T-helper 2 cell (primary cell): ENCODE measurements around the gene NOS1AP.
A peak's percentile ranks its signal among the peaks of the same experiment; 100 is the strongest.

Source experiments
- DNase-seq, 5 experiments: peaks; one replicate each; pipeline versions ENCODE4 v3.0.0 to v3.0.0-alpha.2; 2012 to 2022

NOS1AP gene

DNA sequence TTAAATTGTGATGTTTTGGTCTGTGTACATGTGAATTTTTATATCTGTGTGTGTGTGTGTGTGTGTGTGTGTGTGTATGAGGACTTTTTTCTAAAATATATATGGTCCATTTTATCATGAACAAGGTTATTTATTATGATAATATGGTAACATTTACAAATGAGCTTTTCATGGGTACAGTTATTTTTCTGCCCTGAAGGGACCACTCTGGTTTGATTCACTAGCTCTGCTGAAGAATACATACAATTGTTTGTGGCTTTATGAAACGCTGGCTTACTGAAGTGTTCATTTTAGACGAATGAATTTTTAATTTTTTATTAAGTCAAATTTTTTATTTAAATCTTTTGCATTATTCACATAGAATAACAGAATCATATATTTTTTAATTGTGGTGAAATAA, 235.2 kb downstream of the NOS1AP start:
- no peak for DNase-seq

DNA sequence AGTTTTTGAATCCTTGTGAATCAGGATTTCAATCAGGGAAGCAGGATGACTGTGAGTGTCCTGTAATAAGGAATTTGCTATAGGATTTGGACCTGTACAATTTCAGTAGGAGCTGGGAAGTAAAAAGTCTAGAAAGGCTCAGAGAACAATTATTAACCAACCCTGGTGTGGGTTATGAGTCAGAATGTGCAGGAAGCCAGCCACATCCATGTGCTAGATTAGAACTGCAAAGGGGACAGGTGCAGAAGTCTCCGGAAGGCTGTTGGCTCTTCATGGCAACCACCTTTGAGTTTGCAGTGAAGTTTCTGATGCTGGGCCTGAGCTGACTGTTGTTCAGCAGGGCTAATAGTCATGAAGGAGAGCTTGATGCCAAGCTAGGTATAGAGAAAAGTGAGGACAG, 236.5 kb downstream of the NOS1AP start:
- no peak for DNase-seq

DNA sequence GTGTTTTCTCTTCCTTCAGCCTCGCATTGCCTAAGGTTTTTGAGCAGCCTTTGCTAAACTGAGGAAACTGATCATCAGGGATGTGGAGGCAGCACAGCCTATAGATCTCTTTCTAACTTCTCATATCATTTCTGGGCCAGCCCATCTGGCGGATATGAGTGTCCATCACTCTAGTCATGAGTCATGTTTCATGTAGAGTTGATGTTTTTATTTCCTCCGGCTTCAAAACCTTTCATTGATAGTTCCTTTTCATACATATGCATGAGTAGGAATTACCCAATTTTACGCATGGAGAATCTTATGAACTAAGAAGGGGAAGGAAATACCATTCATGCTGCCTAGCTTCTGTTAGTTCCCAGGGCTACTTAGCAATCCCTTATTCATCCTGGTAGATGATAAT, 240.8 kb downstream of the NOS1AP start:
- DNase-seq = no peak

DNA sequence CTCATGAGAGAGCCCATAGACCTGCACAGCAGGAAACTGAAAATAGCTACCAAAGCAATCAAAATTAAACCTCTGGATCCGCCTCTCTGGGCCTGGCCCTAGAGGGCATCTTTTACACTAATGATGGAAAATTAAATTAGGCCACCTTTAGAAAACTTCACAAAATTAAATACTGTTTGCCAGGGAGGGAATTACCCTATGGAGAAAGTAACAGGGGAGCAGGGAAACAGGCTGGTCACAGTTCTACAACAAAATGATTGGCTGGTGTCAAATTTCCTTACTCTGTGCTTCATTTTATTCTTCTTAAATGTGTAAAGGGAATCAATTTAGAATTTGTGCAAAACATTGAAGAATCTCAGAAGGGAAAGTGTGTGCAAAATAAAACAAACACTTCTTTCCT, 244.7 kb downstream of the NOS1AP start:
- no peak for DNase-seq

DNA sequence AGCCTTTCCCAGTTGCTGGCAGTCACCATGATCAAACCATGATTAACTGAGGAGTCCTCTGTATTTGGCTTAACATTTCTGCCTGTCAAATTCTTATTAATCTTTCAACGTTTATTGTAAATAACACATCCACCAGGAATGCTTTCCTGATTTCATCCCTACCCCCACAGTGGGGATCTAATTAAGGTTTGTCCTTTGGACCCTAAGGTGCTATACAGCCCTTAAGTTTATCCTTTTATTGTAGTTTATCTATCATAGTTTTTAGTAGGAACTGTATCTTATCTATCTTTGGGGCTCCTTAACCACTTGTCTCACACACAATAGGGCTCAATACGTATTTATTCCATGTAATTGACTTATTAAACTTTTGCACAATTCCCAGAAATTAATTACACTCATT, 246.2 kb downstream of the NOS1AP start:
- no peak for DNase-seq

DNA sequence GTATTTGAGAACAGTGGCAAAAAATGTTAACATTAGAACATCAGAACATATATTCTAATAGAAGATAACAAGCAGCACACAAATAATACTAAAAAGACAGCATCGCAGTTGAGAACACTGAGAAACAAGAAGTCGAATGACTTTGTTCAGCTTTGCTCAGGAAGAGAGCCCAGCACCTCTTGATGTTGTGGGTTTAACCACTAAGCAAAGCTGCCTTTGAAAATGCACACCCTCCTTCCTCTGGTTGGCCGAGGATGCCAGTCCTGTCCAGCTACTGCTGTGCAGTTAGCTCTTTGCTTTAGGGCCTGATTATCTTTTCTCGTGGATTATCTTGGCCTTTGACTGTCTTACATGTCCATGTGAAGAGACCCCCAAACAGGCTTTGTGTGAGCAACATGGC, 246.7 kb downstream of the NOS1AP start:
- DNase-seq = peak in 1 of 5 experiments; percentile 46

DNA sequence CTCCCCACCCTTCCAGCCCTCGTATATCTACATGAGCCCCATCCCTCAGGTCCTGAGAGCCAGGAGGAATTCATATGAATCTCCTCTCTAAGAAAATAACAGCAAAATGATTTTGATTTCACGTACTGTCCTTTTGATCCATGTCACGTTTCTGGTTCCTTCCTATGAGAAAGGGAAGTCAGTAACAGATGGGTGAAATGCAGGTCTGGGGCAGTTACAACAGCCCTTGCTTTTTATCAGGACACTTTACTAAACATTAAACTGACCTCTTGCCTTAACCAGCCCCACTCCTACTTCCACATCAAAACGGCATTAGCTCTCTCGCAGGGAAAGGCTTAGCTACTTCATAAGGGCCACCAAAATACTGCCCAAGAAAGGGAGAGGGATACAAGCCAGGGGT, 248.1 kb downstream of the NOS1AP start:
- no peak for DNase-seq

DNA sequence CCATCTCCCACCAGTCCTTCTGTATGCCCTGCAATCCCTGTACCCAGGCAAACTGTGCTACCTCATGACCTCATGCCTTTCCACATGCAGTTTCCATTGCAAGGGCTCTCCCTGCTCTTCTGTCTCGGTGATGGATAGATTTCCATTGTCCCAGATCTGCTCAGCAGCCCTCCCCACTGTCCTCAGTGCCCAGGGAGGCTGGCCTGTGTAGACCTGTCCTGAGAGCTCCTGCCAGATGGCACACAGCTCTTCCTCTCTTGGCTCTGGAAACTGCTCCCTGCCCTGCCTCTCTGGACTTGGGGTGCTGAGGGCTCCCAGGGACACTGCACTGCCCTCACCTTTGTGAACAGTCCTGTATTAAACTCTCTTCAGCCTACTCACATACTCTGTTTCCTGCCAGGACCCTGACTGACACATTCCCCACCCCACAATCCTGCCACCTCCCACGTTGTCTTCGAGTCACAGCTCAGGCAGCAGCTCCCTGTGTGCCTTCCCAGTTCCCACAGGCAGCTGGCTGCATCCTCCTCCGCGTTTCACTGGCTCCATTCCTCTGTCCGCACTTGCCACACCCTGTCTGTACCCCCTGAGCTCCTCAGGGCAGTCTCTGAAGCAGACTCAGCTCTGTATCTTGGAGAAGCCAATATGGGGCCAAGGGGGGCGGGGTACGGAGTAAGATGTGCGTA, 250.1 kb downstream of the NOS1AP start:
- DNase-seq = no peak

DNA sequence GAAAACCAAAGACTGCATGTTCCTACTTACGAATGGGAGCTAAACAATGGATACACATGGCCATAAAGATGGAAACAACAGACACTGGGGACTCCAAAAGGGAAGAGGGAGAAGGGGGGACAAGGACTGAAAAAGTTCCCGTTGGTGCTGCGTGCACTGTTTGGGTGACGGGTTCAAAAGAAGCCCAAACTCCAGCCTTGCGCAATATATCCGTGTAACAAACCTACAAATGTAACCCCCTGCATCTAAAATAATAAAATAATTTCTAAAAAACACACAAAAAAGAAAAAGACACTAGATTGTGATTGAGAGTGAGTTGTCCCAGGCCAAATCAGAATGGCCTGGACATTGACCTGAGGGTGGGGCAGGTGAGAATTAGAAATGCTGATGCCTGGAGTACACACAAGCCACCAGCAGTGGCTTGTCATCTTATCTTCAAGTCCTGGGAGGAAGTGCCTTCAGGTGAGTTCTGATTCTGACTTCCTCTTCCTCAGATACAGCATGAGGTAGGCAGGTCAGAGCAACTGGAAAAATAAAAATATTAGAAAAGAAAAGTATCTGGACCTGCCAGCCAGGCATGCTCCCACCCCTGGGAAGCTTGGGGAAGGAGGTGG, 252.4 kb downstream of the NOS1AP start:
- no peak for DNase-seq

DNA sequence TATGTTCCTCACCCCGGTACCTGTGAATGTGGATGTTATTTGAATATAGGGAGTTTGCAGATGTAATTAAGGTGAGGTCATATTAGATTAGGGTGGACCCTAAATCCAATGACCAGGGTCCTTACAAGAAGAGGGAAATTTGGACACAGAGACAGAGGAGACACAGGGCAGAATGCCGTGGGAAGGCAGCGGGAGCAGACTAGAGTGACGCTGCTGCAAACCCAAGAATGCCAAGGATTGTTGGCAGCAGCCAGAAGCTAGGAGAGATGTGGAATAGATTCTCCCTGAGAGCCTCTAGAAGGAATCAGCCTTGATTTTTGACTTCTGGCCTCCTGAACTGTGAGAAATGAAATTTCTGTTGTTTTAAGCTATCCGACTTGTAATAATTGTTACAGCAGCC, 253.5 kb downstream of the NOS1AP start:
- DNase-seq = no peak

DNA sequence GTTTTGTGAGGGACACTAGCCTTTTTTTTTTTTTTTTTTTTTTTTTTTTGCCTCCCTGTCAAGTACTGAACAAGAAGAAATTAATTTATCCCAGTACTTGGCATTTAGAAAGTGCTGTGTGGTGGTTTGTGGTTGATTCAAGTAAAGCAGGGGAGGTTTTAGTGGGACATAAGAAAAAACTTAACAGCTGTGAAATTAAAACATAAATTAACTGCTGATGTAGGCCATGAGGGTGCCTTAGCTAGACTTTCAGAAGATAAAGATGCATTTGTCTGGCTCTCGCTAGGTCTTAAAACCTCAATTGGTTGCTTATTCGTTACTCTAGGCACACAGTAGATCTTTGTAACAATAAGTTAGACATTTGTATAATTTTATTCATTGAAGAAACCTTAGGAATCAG, 254.9 kb downstream of the NOS1AP start:
- DNase-seq = no peak

DNA sequence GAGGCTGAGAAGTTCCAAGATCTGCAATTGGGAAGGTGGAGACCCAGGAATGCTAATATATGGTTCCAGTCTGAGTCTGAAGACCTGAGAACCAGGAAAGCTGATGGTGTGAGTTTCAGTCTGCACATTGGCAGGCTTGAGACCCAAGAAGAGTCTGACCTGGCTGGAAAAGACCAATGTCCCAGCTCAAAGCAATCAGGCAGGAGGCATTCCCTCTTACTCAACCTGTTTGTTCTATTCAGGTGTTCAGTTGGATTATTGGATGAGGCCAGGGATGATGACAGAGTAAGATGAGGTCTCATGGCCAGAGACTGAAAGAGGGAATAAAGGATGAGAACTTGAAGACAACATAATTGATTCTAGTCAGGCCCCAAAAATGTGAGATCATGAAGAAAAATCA, 257.1 kb downstream of the NOS1AP start:
- no peak for DNase-seq

DNA sequence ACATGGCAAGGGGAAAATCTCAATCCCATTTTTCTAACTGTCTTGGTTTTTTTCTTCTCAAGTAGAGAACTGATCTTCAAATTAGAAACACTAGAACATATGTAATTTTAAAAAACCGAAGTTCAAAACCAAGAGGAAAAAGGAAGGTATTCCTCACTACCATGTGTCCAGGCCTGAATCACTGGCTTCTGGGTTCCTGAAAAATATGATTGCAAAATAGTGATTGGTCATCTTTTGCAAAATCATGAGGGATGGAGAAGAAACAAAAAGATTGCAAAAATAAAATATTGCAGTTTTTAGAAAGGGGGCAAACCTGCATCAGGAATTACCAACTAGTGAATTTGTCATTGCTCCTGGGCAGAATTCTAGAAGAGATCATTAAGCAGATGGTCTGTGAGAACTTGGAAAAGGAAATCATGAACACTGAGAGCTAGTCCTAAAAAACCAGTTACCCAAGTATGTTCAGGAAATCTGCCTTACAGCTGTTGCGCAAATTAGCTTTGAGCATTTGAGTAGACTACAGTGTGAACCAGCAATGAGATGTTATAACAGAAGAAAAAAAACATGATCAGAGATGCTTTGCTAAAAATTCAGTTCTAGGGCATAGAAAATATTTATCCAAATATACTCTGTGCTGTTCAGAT, 257.8 kb downstream of the NOS1AP start:
- DNase-seq = no peak

DNA sequence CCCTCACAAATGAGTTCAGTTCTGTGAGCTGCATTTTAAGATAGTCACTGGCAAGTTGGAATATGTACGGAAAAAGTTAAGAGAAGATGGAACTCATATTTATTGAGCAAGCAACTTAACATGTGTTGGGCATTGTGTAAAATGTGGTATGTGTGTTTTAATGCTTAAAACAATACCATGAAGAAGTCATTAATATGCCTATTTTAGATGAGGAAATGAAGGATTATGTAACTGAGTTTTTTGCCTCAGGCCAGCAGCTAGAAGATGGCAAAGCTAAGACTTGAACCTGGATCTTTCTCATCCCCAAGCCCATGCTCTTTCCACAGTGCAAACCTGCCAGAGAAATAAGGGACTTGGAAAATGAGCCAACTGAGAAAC, 258.3 kb downstream of the NOS1AP start:
- no peak for DNase-seq

DNA sequence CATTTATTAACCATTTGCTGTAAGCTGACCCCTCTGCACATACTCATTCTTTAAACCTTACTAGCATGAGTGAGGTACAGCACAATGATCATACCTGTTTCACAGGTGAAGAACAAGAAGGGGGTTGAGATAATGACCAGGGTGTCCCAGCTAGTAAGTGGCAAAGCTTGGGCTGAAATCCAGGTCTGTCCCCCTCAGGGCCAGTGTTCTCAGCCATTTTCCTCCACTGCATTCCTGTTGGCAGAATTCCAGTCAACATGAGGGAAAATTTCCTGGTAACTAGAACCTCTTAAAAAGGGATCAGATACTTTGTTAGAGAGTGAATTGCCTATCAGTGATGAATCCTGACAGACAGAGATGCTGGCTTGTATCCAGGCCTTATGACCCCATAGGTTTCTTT, 259.0 kb downstream of the NOS1AP start:
- no peak for DNase-seq

DNA sequence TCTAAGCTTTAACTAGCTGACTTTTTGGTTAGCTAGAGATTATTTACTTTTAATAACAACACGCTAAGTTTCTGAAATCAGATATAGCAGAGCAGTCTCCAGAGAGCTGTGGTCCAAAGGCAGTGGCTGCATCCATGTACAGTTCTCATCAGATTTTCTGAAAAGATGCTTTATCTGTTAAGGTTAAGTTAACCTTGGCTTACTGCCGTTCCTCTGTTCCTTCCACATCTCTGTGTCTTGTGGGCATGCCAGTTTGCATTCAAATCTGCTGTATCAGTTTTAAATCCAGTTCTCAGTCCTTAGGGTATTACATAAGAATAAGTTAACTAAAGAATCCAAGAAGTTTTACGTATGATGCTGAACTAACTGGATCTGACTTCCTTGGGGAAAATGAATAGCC, 260.3 kb downstream of the NOS1AP start:
- no peak for DNase-seq

DNA sequence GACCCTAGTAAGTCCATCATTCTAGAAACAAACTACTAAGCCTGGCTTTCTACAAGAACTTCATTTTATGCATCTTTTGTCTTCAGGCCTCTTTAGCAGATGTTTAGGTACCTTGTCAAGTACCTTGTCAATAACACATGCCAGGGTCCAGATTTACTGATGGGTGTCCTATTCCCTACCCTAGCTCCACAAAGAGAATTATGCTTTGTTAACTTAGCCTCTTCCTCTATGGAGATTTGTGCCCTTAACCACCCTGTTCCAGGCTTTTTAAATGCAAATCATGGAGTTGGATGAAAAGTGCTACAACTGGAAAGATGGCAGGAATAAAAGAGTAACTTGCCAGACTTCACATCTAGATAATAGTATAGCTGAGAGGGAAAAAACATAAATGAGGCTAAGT, 264.5 kb downstream of the NOS1AP start:
- DNase-seq = no peak

DNA sequence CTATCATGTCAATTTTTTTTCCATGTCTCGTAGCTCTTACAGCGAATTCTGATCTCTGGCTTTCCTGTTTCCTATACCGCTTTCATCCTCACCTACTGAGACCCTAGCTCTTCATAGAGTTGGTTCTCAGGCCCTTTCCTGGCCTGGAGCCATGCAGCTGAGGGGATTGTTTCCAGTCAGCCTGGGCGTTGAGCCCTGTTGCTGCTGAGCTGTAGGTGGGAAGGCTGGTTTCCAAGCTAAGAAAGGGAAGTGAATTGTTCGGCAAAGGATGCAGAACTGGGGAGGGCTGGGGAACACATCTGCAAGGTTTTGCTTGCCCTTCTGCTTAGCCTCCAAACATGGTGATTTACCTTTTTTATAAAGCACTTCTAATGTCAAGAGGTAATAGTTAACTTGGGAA, 265.6 kb downstream of the NOS1AP start:
- DNase-seq = no peak

DNA sequence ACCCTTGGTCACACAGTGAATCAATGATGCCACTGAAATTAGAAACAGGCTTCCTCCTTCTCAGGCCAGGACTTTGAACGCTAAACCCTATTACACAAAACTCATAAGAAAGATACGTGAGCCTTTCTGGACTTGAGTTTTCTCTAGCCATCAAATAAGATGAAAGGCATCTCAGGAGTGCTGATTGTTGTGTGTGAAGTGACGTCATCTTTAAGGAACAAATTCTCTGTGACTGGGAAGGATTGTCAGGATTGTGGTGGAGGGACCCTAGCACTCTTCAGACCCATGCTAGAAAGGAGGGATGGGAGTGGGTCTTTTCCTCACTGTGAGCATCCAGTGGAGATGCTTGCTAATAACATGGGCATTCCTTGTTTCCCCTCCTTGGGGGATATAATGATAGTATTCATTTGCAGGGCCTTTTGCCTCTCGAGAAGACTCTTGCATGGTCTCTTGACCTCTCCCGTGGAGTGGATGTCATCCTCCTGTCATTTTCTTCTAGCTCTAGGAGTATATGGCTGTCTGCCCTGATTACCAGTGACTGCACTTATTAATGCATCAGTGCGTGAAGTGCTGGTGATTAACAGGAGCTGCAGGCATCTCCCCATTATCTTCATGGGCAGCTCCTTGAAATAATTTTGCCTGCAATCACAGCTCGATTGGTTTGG, 267.3 kb downstream of the NOS1AP start:
- DNase-seq = no peak

DNA sequence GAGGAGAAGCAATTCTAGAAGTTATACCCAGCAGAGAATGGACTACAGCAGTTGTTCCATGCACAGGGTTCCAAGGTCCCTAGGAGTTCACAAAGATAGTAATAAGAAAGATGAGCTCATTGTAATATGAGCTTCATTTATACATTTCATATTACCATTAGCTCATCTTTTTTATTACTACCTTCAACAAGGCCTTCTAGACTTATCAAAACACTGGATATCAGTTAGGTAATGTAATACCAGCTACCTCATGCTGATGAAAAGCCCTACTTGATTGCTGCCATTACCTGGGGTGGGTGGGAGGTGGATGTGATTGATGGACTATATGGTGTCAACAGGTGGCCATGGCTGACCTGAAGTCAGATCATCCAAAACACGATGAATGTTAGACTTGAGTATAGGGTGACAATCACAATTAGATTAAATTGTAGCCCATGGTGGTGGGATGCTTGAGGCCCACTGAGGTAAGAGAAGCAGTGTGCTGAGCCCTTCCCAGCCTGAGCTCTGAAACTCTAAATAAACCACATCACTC, 273.0 kb downstream of the NOS1AP start:
- no peak for DNase-seq

DNA sequence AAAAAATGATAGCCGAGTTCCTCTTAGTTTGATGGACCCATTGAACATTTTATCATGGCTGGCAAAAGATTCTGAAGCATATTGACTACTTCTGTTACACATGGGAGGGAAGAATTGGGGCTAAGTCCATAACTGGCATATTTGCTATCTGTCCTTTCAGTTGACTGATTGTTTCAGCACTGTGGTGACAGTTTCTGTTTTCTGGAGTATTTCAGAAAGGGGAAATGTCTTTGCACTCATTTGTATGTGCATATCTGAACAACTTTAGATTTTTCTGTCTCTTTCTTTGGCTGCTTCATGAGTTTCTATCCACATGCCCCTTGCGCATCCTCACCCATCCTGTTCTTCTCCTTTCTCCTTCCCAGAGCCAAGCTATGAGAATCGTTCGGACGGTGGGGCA, 274.0 kb downstream of the NOS1AP start:
- DNase-seq = no peak

DNA sequence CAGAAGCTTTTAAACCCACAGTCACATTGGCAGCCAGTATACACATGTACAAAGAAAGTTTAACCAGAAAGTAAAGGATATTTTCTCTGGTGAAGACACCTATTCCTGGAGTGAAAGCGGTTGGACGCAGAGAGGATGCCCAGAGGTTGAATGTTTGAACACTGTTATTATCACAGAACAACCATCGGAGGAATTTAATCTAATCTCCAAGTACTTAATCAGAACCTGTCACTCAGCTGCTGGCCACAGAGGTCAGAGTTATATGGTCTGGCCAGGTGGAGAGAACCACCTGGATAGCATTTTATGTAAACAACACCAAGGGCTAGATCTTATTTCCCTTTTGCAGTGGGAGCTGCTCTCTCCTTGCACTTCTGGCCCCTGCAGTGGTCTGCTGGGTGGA, 277.8 kb downstream of the NOS1AP start:
- DNase-seq = no peak

DNA sequence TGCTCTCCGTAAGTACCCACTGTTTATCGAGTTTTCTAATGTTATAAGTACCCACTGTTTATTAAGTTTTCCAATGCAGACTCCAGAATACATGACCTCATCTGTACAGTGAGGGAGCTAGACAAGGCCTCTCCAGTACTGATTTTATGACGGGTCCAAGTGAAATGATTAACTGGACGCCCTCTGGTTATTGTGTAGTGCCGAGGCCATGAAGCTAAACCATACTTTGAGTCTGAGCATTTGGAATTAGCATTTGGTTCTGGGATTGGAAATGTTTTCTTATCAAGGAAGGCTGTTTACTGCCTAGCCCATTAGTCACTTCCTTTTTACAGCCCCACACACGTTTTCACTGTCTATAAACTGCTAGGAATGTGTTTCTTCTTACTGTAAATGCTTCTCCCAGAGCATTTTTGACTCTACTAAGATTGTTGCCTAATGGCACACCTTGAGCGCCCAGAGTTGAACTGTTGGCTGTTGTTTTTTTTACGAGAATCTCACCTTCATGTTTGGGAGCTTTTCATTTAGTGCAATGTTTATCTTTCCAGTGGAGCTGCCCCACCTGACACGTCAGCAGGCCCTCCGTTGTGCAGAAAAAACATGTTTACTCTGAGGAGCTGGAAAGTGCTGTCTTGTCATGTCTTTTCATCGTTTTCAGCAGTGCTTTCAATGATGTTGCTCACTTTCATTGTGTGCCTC, 280.3 kb downstream of the NOS1AP start:
- DNase-seq = no peak
